MM.1S (cell line): ENCODE measurements around the gene FYN.

ENCODE experiments used
- EZH2 ChIP-seq: fragments of 300-600 bp; sonication (generic); optimal IDR thresholded peaks from 2 replicates; pipeline ENCODE3; 2017; ENCODE audit warnings: low read depth, mild to moderate bottlenecking, antibody characterized with exemption, low read length, mixed read lengths
- EZH2phosphoT487 ChIP-seq: fragments of 300-600 bp; sonication (generic); IDR thresholded peaks from 2 replicates; pipeline ENCODE4 v1.6.1; 2018; ENCODE audit warnings: antibody characterized with exemption, low read length
- TF ChIP-seq, protein P1 (sequence below): fragments of 300-600 bp; sonication (generic); IDR thresholded peaks from 2 replicates; pipeline ENCODE4 v1.5.1; 2016; ENCODE audit warnings: antibody characterized with exemption, low read length, mixed read lengths

DNA sequence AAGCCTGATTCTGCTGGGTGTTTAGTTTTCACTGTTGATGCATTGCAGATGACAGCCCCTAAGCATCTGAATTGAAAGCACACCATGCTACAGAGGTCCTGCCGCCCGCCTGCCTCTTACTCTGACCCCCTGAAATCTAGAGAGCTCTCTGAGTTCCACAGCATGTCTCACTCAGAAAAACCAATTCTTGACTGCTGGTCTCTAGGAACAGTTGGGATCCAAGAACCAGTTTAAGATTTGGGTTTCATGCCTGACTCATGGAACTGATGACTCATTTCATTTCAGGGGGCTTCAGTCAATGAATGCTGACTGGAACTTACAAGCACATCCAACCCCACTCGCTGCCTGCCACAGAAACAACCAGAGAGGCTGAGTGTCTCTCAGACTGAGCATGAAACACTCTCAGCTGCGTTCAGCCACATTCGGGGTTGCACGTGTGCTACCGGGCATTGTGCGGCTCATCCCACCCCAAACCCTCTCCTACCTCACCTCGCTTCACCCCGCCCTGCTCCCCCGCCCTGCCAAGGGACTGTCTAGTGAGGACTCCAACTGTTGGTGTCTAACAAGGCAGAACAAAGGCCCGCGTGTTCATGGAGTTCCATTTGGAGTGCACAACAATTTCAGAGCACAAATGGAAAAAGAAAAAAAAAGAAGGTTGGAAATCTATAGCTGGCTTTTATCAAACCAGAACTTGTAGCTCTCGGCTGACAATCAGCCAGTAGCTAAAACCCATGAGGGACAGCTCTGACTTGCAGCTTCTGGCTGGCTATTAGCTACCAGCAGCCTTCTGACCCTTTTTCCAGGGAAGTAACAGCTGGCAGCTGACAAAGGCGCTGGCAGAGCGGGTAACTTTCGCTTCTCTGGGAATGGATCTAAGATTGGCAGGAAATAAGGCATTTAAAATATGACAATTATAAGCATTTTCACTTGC lies 247.5 kb downstream of the FYN start:
- TF ChIP-seq, protein P1, sequence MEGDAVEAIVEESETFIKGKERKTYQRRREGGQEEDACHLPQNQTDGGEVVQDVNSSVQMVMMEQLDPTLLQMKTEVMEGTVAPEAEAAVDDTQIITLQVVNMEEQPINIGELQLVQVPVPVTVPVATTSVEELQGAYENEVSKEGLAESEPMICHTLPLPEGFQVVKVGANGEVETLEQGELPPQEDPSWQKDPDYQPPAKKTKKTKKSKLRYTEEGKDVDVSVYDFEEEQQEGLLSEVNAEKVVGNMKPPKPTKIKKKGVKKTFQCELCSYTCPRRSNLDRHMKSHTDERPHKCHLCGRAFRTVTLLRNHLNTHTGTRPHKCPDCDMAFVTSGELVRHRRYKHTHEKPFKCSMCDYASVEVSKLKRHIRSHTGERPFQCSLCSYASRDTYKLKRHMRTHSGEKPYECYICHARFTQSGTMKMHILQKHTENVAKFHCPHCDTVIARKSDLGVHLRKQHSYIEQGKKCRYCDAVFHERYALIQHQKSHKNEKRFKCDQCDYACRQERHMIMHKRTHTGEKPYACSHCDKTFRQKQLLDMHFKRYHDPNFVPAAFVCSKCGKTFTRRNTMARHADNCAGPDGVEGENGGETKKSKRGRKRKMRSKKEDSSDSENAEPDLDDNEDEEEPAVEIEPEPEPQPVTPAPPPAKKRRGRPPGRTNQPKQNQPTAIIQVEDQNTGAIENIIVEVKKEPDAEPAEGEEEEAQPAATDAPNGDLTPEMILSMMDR = no peak
- TF ChIP-seq EZH2phosphoT487 (no peak), EZH2 (no peak)
